Gastroesophageal sphincter (tissue), 3 donors: ENCODE measurements around the gene LARGE1.

Source experiments
- CTCF ChIP-seq, 4 experiments: fragments of 200-600 bp in 2 of 4; fragments of 450-650 bp in 2 of 4; sonication (generic) in 1 of 4; IDR thresholded peaks; one replicate each; pipeline ENCODE4 v1.5.1; 2017 to 2019; ENCODE audit warnings: antibody characterized with exemption in 4 of 4, mild to moderate bottlenecking in 2 of 4, moderate library complexity in 2 of 4
- EP300 ChIP-seq: sonication (generic); formaldehyde crosslinking; IDR thresholded peaks from one replicate; pipeline ENCODE4 v1.6.1; 2017; ENCODE audit warnings: antibody characterized with exemption, mild to moderate bottlenecking
- POLR2A ChIP-seq, 2 donors: fragments of 450-650 bp; IDR thresholded peaks; one replicate each; pipeline ENCODE4 v1.6.1; 2017; ENCODE audit warnings: antibody characterized with exemption in 2 of 2, mild to moderate bottlenecking in 2 of 2, moderate library complexity in 1 of 2

- TF ChIP-seq CTCF (IDR thresholded peaks at IDR 0.05) (no peak), POLR2A (IDR thresholded peaks at IDR 0.05) (no peak), EP300 (no peak)
These were observed 447.6 kb downstream of the LARGE1 start for GRCh38 chr22:33472462-33473344.
